HG03045 (cell line): ENCODE results near the gene GSX1.
"Not testable (repeated sequence)": the region's sequence is repeated elsewhere in the genome, so short reads cannot be mapped to it uniquely, and the experiment has no call there.

Experiments used
- ATAC-seq: cut with Tn5 transposase; IDR thresholded peaks from one replicate; pipeline ENCODE4 v1.9.1; 2021; ENCODE audit warnings: mild to moderate bottlenecking, moderate library complexity; ENCODE audit not compliant: unreplicated experiment

The GSX1 gene

GRCh38 chr13:27792393-27793218, at the start of gene GSX1:
TSS of gene GSX1 (plus strand) at chr13:27792483. CDS start at chr13:27792691, 208 bp downstream.
- ATAC-seq: no peak

- ATAC-seq: no peak
These were observed 47.5 kb upstream of the GSX1 start for GRCh38 chr13:27744801-27745200.

GRCh38 chr13:27745301-27745700, 47.0 kb upstream of the GSX1 start:
- ATAC-seq: no peak

- not testable (repeated sequence) for ATAC-seq
These were observed 44.1 kb upstream of the GSX1 start for GRCh38 chr13:27748143-27748542.

- ATAC-seq: no peak
These were observed 40.2 kb upstream of the GSX1 start for GRCh38 chr13:27751953-27752532.

- no peak for ATAC-seq
These were observed 26.6 kb upstream of the GSX1 start for GRCh38 chr13:27765650-27766049.

GRCh38 chr13:27770809-27771208, 21.5 kb upstream of the GSX1 start:
- no peak for ATAC-seq

GRCh38 chr13:27772651-27773425, 19.4 kb upstream of the GSX1 start:
- no peak for ATAC-seq

GRCh38 chr13:27774169-27774568, 18.1 kb upstream of the GSX1 start:
- no peak for ATAC-seq

GRCh38 chr13:27774651-27775050, 17.6 kb upstream of the GSX1 start:
- no peak for ATAC-seq

GRCh38 chr13:27775943-27776342, 16.3 kb upstream of the GSX1 start:
- no peak for ATAC-seq

- ATAC-seq: no peak
These were observed 10.1 kb upstream of the GSX1 start for GRCh38 chr13:27782151-27782550.

GRCh38 chr13:27783111-27783510, 9.2 kb upstream of the GSX1 start:
- no peak for ATAC-seq

- ATAC-seq: no peak
These were observed 4.0 kb upstream of the GSX1 start for GRCh38 chr13:27788271-27788670.

- no peak for ATAC-seq
These were observed 3.2 kb upstream of the GSX1 start for GRCh38 chr13:27789153-27789494.

- no peak for ATAC-seq
These were observed 2.6 kb upstream of the GSX1 start for GRCh38 chr13:27789495-27790303.

- ATAC-seq: no peak
These were observed 1.8 kb upstream of the GSX1 start for GRCh38 chr13:27790523-27790922.

GRCh38 chr13:27791146-27791900, 960 bp upstream of the GSX1 start:
- ATAC-seq: no peak

- ATAC-seq: no peak
These were observed 336 bp upstream of the GSX1 start for GRCh38 chr13:27791901-27792392.
